Vagina (tissue), 2 donors: Measurements from ENCODE around the gene PPL. TPM values are rescaled to one million over a fixed set of nuclear protein-coding genes. Genes with fewer than 3 reads are reported as not detected.

Source experiments
- DNase-seq, 2 donors: peaks; one replicate each; pipeline ENCODE4 v3.0.0-alpha.2; 2017; ENCODE audit errors: extremely low spot score in 2 of 2
- H3K27ac ChIP-seq: fragments of 200-600 bp; sonication (generic); one replicate; pipeline ENCODE4 v1.5.1; 2019
- H3K27me3 ChIP-seq: fragments of 200-600 bp; sonication (generic); one replicate; pipeline ENCODE4 v1.5.1; 2019
- H3K36me3 ChIP-seq, 2 donors: fragments of 200-600 bp; sonication (generic); one replicate each; pipeline ENCODE4 v1.5.1; 2017 to 2019
- H3K4me1 ChIP-seq: fragments of 200-600 bp; sonication (generic); one replicate; pipeline ENCODE4 v1.5.1; 2019
- H3K4me3 ChIP-seq, 2 donors: fragments of 200-600 bp; sonication (generic); 1 replicate in 1 of 2; 2 replicates in 1 of 2; pipeline ENCODE4 v1.5.1; 2016 to 2019
- H3K9me3 ChIP-seq: fragments of 200-600 bp; sonication (generic); one replicate; pipeline ENCODE4 v1.5.1; 2019
- POLR2A ChIP-seq, 2 donors: fragments of 450-650 bp; IDR thresholded peaks; one replicate each; pipeline ENCODE4 v1.6.1; 2017; ENCODE audit warnings: antibody characterized with exemption in 2 of 2, mild to moderate bottlenecking in 2 of 2, moderate library complexity in 2 of 2
- POLR2AphosphoS5 ChIP-seq, 2 donors: sonication (generic); formaldehyde crosslinking; IDR thresholded peaks; one replicate each; pipeline ENCODE4 v1.9.0; 2017; ENCODE audit warnings: antibody characterized with exemption in 2 of 2, mild to moderate bottlenecking in 2 of 2, low read depth in 1 of 2; ENCODE audit not compliant: insufficient read depth in 1 of 2
- intact Hi-C: fragments of 100-400 bp; cut with DNase I; formaldehyde crosslinking; loops from one replicate; pipeline ENCODE4 v1.15.1; 2023
- total RNA-seq: library from RNA; depleted of rRNA; stranded (reverse); fragments of >200 nt; gene quantifications from one replicate; pipeline ENCODE4 v1.2.3, GENCODE V29; 2016
- TF ChIP-seq, protein P1 (sequence below), 3 experiments: fragments of 450-650 bp in 2 of 3; fragments of 200-600 bp in 1 of 3; sonication (generic) in 1 of 3; IDR thresholded peaks; one replicate each; pipeline ENCODE4 v1.5.1; 2017 to 2019; ENCODE audit warnings: antibody characterized with exemption in 3 of 3, mild to moderate bottlenecking in 2 of 3, moderate library complexity in 2 of 3

The PPL gene
- total RNA-seq, 1 donor from 2014 or later: 391 TPM

DNA sequence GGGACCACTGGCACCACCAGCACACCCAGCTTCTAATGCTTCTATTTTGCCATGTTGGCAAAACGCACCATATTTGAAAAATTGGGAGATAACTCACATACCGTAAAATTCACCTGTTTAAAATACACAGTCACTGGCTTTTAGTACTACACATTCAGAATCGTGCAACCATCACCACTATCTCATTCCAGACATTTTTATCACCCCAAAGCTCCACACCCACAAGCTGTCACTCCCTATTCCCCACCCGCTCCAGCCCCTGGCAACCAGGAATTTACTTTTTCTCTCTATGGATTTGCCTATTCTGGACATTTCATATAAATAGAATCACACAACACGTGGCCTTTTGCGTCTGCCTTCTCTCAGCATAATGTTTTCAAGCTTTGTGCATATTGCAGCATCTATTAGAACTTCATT, 25.0 kb downstream of the PPL start:
- H3K9me3 ChIP-seq: no peaks in the 10 kb centered on the region
- intact Hi-C loops: no loop called here
- peaks cover 0 to 6% of the 10 kb centered on the region in 2 donors for H3K36me3 ChIP-seq
- no peak for DNase-seq
- peaks cover 17% of the 10 kb centered on the region for H3K4me1 ChIP-seq
- no peaks in the 10 kb centered on the region for H3K27me3 ChIP-seq
- no peak overlapping the region for H3K4me3 ChIP-seq
- TF ChIP-seq, protein P1, sequence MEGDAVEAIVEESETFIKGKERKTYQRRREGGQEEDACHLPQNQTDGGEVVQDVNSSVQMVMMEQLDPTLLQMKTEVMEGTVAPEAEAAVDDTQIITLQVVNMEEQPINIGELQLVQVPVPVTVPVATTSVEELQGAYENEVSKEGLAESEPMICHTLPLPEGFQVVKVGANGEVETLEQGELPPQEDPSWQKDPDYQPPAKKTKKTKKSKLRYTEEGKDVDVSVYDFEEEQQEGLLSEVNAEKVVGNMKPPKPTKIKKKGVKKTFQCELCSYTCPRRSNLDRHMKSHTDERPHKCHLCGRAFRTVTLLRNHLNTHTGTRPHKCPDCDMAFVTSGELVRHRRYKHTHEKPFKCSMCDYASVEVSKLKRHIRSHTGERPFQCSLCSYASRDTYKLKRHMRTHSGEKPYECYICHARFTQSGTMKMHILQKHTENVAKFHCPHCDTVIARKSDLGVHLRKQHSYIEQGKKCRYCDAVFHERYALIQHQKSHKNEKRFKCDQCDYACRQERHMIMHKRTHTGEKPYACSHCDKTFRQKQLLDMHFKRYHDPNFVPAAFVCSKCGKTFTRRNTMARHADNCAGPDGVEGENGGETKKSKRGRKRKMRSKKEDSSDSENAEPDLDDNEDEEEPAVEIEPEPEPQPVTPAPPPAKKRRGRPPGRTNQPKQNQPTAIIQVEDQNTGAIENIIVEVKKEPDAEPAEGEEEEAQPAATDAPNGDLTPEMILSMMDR (IDR thresholded peaks at IDR 0.05): no peak
- TF ChIP-seq POLR2AphosphoS5 (IDR thresholded peaks at IDR 0.05; ENCODE audit: insufficient read depth in 1 of 2, low read depth in 1 of 2): no peak
- no peak for TF ChIP-seq POLR2A (IDR thresholded peaks at IDR 0.05)
- no peak overlapping the region for H3K27ac ChIP-seq

DNA sequence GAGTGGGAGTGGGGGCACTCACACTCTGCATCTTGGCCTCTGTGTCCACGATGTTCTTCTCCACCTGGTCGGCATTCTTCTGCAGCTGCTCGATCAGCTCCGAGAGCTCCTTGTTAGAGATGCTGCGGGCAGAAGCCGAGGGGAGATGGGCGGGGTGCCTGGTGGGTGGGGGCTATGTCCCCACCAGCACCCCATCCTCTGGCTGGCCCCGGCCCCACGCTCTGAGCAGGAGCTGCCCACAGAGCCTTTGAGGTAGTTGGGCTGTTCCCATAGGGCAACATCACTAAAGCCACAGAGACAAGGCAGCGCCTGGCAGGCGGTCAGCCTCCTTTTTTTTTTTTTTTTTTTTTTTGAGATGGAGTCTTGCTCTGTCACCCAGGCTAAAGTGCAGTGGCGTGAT, 26.1 kb downstream of the PPL start:
- Histone ChIP-seq H3K36me3 (peaks cover 0 to 6% of the 10 kb centered on the region in 2 donors), H3K4me3 (no peak overlapping the region), H3K4me1 (peaks cover 6% of the 10 kb centered on the region), H3K27ac (peak overlapping the region; percentile 17), H3K27me3 (no peaks in the 10 kb centered on the region), H3K9me3 (no peaks in the 10 kb centered on the region)
- intact Hi-C loops: no loop called here
- TF ChIP-seq, protein P1 (IDR thresholded peaks at IDR 0.05): no peak
- TF ChIP-seq POLR2A (IDR thresholded peaks at IDR 0.05): no peak
- no peak for DNase-seq

DNA sequence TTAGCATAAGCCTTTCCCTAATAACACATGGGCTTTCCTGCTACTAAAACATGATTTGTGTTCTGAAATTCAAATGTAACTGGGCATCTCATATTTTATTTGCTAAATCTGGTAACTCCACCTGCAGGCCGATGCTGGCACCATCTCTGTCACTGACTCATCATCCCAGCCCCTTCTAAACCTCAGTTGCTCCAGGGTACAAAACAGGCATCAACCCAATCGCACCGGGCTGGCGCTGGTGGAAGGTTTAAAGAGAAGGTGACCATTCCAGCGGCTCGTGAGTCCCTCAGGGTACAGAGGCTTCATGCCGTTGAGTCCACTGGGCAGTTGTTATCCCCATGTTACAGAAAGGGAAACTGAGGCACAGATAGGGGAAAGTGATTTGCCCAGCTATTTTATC, 27.1 kb downstream of the PPL start:
- intact Hi-C loops: no loop called here
- DNase-seq: no peak
- Histone ChIP-seq H3K4me3 (no peak overlapping the region), H3K27me3 (no peaks in the 10 kb centered on the region), H3K9me3 (no peaks in the 10 kb centered on the region), H3K4me1 (no peaks in the 10 kb centered on the region), H3K27ac (no peak overlapping the region), H3K36me3 (peaks cover 0 to 9% of the 10 kb centered on the region in 2 donors)
- no peak for TF ChIP-seq POLR2AphosphoS5 (IDR thresholded peaks at IDR 0.05; ENCODE audit: insufficient read depth in 1 of 2, low read depth in 1 of 2)

DNA sequence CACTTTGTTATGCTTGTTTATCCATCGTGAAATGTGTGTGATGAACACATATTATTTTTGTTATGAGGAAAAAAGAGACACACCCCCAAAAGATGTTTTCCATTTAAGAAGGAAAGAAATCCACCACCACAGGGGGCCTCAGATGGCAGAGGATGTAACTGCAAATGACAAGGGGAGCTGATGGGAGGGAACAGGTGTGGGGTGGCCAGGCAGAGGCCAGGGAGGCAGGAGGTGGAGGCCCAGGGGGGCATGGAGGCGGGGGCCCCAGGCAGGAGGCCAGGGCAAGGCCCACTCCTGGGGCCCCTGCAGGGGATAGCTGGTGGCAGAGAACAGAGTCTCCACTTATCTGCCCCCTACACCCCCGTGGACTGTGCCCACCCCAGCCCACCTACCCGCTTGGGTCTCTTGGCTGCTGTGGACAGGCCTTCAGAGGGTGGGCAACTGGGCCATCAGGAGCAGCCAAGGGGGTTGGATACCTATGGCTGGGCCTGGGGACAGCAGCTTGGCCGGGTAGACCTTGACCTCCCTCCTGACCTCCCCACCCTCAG, 28.0 kb downstream of the PPL start:
- no peak for DNase-seq
- H3K4me1 ChIP-seq: no peaks in the 10 kb centered on the region
- H3K4me3 ChIP-seq: no peak overlapping the region
- peaks cover 0 to 10% of the 10 kb centered on the region in 2 donors for H3K36me3 ChIP-seq
- no peaks in the 10 kb centered on the region for H3K27me3 ChIP-seq
- no peak overlapping the region for H3K27ac ChIP-seq
- no peaks in the 10 kb centered on the region for H3K9me3 ChIP-seq
- intact Hi-C loops: no loop called here
- TF ChIP-seq POLR2A (IDR thresholded peaks at IDR 0.05) (no peak), POLR2AphosphoS5 (IDR thresholded peaks at IDR 0.05; ENCODE audit: insufficient read depth in 1 of 2, low read depth in 1 of 2) (no peak)
- TF ChIP-seq, protein P1 (IDR thresholded peaks at IDR 0.05): no peak

DNA sequence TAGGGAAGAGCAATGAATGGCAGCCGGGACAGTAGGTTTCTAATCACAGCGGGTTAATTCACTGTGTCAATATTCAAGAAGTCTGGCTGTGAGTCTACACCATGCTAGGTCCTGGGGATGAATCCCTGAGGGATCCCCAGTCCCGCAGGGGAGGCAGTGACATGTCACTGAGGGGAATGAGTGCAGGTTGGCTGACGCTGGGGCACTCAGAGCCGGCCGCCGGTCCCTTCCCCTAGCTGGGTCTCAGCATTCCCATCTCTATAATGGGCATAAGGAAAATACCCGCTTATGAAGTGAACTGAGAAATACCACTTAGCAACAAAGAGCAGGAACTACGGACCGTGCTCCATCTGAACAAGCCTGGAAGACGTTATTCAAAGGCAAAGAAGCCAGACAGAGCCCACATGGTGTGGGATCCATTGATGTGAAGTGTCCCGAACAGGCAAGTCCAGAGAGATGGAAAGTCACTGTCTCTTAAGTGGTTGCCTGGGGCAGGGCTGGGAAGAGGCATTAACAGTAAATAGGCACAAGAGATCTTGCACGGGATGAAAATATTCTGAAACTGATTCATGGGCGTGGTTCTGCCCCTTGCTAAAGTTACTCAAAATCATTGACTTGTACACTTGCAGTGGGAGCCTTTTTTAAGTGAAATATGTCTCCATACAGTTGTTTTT, 31.9 kb downstream of the PPL start:
- H3K27ac ChIP-seq: no peak overlapping the region
- H3K9me3 ChIP-seq: no peaks in the 10 kb centered on the region
- TF ChIP-seq, protein P1 (IDR thresholded peaks at IDR 0.05): no peak
- no peak for TF ChIP-seq POLR2A (IDR thresholded peaks at IDR 0.05)
- H3K4me1 ChIP-seq: no peaks in the 10 kb centered on the region
- H3K27me3 ChIP-seq: no peaks in the 10 kb centered on the region
- DNase-seq: no peak
- H3K4me3 ChIP-seq: no peak overlapping the region
- intact Hi-C loops: no loop called here
- peaks cover 0 to 43% of the 10 kb centered on the region in 2 donors for H3K36me3 ChIP-seq
